Lower lobe of right lung (tissue), 2 donors: ENCODE data around the gene NUDCD3. TPM values are rescaled to one million over a fixed set of nuclear protein-coding genes. Genes with fewer than 3 reads are reported as not detected.

Source experiments
- ATAC-seq, 2 donors: fragments of 200-7000 bp; cut with Tn5 transposase; one replicate each; pipeline ENCODE4 v1.9.1; 2020 to 2022; ENCODE audit warnings: mild to moderate bottlenecking in 2 of 2, moderate library complexity in 2 of 2
- DNase-seq: peaks from one replicate; pipeline ENCODE4 v3.0.0-alpha.2; 2020
- H3K27ac ChIP-seq: fragments of 200-600 bp; one replicate; pipeline ENCODE4 v1.8.0; 2022
- H3K27me3 ChIP-seq: fragments of 200-600 bp; one replicate; pipeline ENCODE4 v1.8.0; 2022; ENCODE audit warnings: low read depth
- H3K36me3 ChIP-seq: fragments of 200-600 bp; one replicate; pipeline ENCODE4 v1.8.0; 2022; ENCODE audit warnings: mild to moderate bottlenecking
- H3K4me1 ChIP-seq: fragments of 200-600 bp; one replicate; pipeline ENCODE4 v1.8.0; 2022
- H3K4me3 ChIP-seq: fragments of 200-600 bp; one replicate; pipeline ENCODE4 v1.8.0; 2022; ENCODE audit warnings: mild to moderate bottlenecking
- H3K9me3 ChIP-seq: fragments of 200-600 bp; one replicate; pipeline ENCODE4 v1.8.0; 2022
- intact Hi-C: fragments of 100-400 bp; cut with DNase I; formaldehyde crosslinking; loops from one replicate; pipeline ENCODE4 v1.11.0; 2022
- total RNA-seq: library from RNA; stranded (reverse); fragmentation: NEBNext Ultra II Directional; extraction: Animal tissue kit (Norgen Biotek cat#: 25700); gene quantifications from one replicate; pipeline ENCODE4 v1.2.1, GENCODE V29; 2021
- TF ChIP-seq, protein P1 (sequence below): fragments of 200-600 bp; IDR thresholded peaks from one replicate; pipeline ENCODE4 v1.8.0; 2022; ENCODE audit warnings: antibody characterized with exemption, mild to moderate bottlenecking
- donor health status: DM: no; HTN: yes; CAD: no; lungs with severe emphysema.

The NUDCD3 gene
- total RNA-seq, 1 donor from 2014 or later: 87.6 TPM

GRCh38 chr7:44383566-44383965, 106.9 kb downstream of the NUDCD3 start:
- H3K9me3 ChIP-seq: no peaks in the 10 kb centered on the region
- H3K27ac ChIP-seq: no peak overlapping the region
- H3K4me3 ChIP-seq: no peak overlapping the region
- no peak for DNase-seq
- H3K36me3 ChIP-seq: peaks cover 65% of the 10 kb centered on the region
- H3K27me3 ChIP-seq: no peaks in the 10 kb centered on the region
- no peak for ATAC-seq
- TF ChIP-seq, protein P1, sequence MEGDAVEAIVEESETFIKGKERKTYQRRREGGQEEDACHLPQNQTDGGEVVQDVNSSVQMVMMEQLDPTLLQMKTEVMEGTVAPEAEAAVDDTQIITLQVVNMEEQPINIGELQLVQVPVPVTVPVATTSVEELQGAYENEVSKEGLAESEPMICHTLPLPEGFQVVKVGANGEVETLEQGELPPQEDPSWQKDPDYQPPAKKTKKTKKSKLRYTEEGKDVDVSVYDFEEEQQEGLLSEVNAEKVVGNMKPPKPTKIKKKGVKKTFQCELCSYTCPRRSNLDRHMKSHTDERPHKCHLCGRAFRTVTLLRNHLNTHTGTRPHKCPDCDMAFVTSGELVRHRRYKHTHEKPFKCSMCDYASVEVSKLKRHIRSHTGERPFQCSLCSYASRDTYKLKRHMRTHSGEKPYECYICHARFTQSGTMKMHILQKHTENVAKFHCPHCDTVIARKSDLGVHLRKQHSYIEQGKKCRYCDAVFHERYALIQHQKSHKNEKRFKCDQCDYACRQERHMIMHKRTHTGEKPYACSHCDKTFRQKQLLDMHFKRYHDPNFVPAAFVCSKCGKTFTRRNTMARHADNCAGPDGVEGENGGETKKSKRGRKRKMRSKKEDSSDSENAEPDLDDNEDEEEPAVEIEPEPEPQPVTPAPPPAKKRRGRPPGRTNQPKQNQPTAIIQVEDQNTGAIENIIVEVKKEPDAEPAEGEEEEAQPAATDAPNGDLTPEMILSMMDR: no peak
- intact Hi-C loops: no loop called here
- H3K4me1 ChIP-seq: no peaks in the 10 kb centered on the region

GRCh38 chr7:44382459-44383265, 107.8 kb downstream of the NUDCD3 start:
- Histone ChIP-seq H3K27me3 (no peaks in the 10 kb centered on the region), H3K9me3 (no peaks in the 10 kb centered on the region), H3K27ac (no peak overlapping the region), H3K4me3 (no peak overlapping the region), H3K4me1 (no peaks in the 10 kb centered on the region), H3K36me3 (peaks cover 56% of the 10 kb centered on the region)
- intact Hi-C loops: no loop called here
- TF ChIP-seq, protein P1: no peak
- ATAC-seq (no peak), DNase-seq (no peak)

- ATAC-seq (no peak), DNase-seq (no peak)
- H3K4me3 ChIP-seq: no peak overlapping the region
- intact Hi-C loops: no loop called here
- TF ChIP-seq, protein P1: no peak
- no peaks in the 10 kb centered on the region for H3K4me1 ChIP-seq
- H3K27me3 ChIP-seq: no peaks in the 10 kb centered on the region
- no peaks in the 10 kb centered on the region for H3K9me3 ChIP-seq
- no peak overlapping the region for H3K27ac ChIP-seq
- H3K36me3 ChIP-seq: peaks cover 46% of the 10 kb centered on the region
Observed at GRCh38 chr7:44381494-44382220, 108.8 kb downstream of the NUDCD3 start.

DNA sequence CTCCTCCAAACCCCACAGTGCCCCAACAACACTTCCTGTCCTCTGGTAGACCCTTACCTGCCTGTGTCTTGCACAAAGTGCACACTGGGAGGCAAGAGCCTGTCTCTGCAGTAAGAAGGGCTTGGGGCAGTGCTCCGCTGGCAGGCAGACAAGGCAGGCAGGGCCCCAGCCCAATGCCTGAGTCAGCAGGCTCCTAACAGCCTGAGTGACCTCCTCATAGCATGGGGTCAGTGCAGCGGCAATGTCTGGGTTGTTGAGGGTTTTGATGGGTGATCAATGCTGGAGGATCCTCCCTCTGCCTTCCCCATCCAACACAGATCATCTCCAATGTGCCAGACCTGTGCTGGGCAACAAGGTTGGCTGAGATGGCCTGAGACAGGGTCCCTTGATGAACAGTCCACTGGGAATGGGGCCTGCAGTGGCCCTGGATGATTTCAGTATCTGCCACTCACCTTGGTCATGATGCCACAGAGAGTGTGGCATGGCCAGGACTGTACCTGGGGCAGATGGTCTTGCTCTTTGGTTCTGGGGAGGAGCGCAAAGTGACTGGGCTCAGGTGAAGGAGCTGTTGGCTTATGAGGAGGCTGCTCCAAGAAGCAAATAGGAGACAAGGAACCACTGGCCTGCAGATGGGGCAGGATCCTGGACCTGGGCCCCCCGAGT, 109.5 kb downstream of the NUDCD3 start:
- intact Hi-C loops: no loop called here
- H3K27ac ChIP-seq: no peak overlapping the region
- H3K36me3 ChIP-seq: peaks cover 39% of the 10 kb centered on the region
- no peak overlapping the region for H3K4me3 ChIP-seq
- H3K9me3 ChIP-seq: no peaks in the 10 kb centered on the region
- no peak for DNase-seq
- TF ChIP-seq, protein P1: no peak
- H3K4me1 ChIP-seq: no peaks in the 10 kb centered on the region
- H3K27me3 ChIP-seq: no peaks in the 10 kb centered on the region
- ATAC-seq: no peak

DNA sequence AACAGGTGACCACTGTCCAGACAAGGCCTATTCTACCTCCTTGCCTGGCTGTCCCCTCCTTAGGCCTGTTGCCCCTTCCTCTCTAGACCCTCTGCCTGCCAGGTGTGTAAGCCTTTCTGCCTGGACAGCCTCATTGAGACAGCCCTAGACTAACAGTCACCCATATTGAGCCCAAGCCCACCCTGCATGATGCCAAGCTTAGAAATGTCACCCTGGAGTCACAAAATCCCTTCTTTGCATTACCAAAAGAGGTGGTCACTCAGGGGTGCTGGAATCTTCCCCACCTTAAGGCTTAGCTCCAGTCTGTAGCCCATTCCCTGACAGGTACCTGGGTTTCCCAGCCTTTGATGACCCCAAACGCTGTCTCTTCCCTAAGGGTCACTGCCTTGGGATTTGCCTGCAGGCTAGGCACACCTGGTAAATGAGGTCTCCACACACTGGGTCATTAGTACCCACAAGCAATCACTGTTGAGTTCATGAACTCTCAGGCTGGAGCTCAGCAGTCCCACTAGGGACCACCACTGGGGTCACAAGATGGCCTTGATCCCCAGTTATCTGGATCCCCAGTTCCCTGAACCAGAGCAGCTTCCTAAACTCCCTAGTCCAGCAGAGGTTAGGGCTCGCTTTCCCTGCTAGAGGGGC, 110.1 kb downstream of the NUDCD3 start:
- no peak overlapping the region for H3K27ac ChIP-seq
- H3K36me3 ChIP-seq: peaks cover 32% of the 10 kb centered on the region
- no peaks in the 10 kb centered on the region for H3K27me3 ChIP-seq
- H3K4me3 ChIP-seq: no peak overlapping the region
- H3K9me3 ChIP-seq: no peaks in the 10 kb centered on the region
- TF ChIP-seq, protein P1: no peak
- no peak for DNase-seq
- intact Hi-C loops: no loop called here
- ATAC-seq: no peak
- no peaks in the 10 kb centered on the region for H3K4me1 ChIP-seq
